Measurements from ENCODE around the gene DSCAM.

The DSCAM gene

GRCh38 chr21:40641042-40641441, 205.9 kb downstream of the DSCAM start:
- no peak for DNase-seq

- DNase-seq = no peak
Measured at GRCh38 chr21:40640266-40640789, 206.6 kb downstream of the DSCAM start.

GRCh38 chr21:40639616-40640194, 207.3 kb downstream of the DSCAM start:
- DNase-seq = no peak

- no peak for DNase-seq
Measured at GRCh38 chr21:40638466-40639251, 208.3 kb downstream of the DSCAM start.

GRCh38 chr21:40636026-40636425, 210.9 kb downstream of the DSCAM start:
- DNase-seq = no peak

- DNase-seq = no peak
Measured at GRCh38 chr21:40635391-40635790, 211.6 kb downstream of the DSCAM start.

- DNase-seq = no peak
Measured at GRCh38 chr21:40634141-40634540, 212.8 kb downstream of the DSCAM start.

GRCh38 chr21:40633048-40633447, 213.9 kb downstream of the DSCAM start:
- no peak for DNase-seq

GRCh38 chr21:40631211-40631610, 215.7 kb downstream of the DSCAM start:
- DNase-seq = no peak

- no peak for DNase-seq
Measured at GRCh38 chr21:40625991-40626390, 221.0 kb downstream of the DSCAM start.

GRCh38 chr21:40623528-40623927, 223.4 kb downstream of the DSCAM start:
- DNase-seq = no peak

GRCh38 chr21:40622531-40622930, 224.4 kb downstream of the DSCAM start:
- DNase-seq = no peak

GRCh38 chr21:40620386-40621145, 226.4 kb downstream of the DSCAM start:
- DNase-seq = no peak

- DNase-seq = no peak
Measured at GRCh38 chr21:40618191-40618973, 228.6 kb downstream of the DSCAM start.

GRCh38 chr21:40616377-40616704, 230.6 kb downstream of the DSCAM start:
- no peak for DNase-seq

- no peak for DNase-seq
Measured at GRCh38 chr21:40615505-40616376, 231.2 kb downstream of the DSCAM start.

- DNase-seq = no peak
Measured at GRCh38 chr21:40613546-40614030, 233.4 kb downstream of the DSCAM start.

GRCh38 chr21:40610345-40610744, 236.6 kb downstream of the DSCAM start:
- no peak for DNase-seq

GRCh38 chr21:40606341-40606740, 240.6 kb downstream of the DSCAM start:
- no peak for DNase-seq

- no peak for DNase-seq
Measured at GRCh38 chr21:40605094-40605493, 241.9 kb downstream of the DSCAM start.

GRCh38 chr21:40603774-40604173, 243.2 kb downstream of the DSCAM start:
- no peak for DNase-seq

- no peak for DNase-seq
Measured at GRCh38 chr21:40602080-40602479, 244.9 kb downstream of the DSCAM start.
